Endothelial cell of umbilical vein (primary cell): ENCODE measurements around the gene OSBPL5. TPM values are rescaled to one million over a fixed set of nuclear protein-coding genes. Genes with fewer than 3 reads are reported as not detected.

Source experiments
- BruUV-seq: library from RNA; stranded (reverse); fragments of 400-500 nt; replicated peaks from 2 replicates; lab custom pipeline; 2021; lab: Mats Ljungman, UMichigan
- CTCF ChIA-PET: fragments of 300-600, 350-600 bp; sonication (Branson Sonifier 250); formaldehyde crosslinking; loops from one replicate; lab custom pipeline; 2021; ENCODE audit warnings: antibody characterized with exemption, inconsistent platforms; lab: Charles Lee
- POLR2A ChIA-PET: fragments of 300-600, 350-600 bp; sonication (Branson Sonifier 250); formaldehyde crosslinking; loops from one replicate; lab custom pipeline; 2021; ENCODE audit warnings: antibody characterized with exemption, inconsistent platforms; lab: Charles Lee
- DNase-seq: peaks from one replicate; pipeline ENCODE4 v3.0.0-alpha.2; 2011; ENCODE audit warnings: low read depth, low spot score
- FAIRE-seq: peaks from 2 replicates; lab custom pipeline; 2011; peaks lifted over from hg19 to GRCh38; lab: Jason Lieb, UNC
- H2AFZ ChIP-seq: 2 replicates; pipeline ENCODE4 v1.6.0; 2012; ENCODE audit warnings: low read depth, low read length, control low read depth, inconsistent platforms
- H3K27ac ChIP-seq: 2 replicates; pipeline ENCODE4 v1.5.1; 2011; ENCODE audit warnings: low read depth, mild to moderate bottlenecking, control low read depth, low read length, moderate library complexity; ENCODE audit not compliant: insufficient read depth
- H3K27me3 ChIP-seq, 2 experiments: 2 replicates each; pipeline versions ENCODE4 v1.6.0 to v1.6.1; 2011; ENCODE audit warnings: low read length in 2 of 2, mixed read lengths in 1 of 2; ENCODE audit not compliant: control insufficient read depth in 2 of 2, insufficient read depth in 2 of 2
- H3K36me3 ChIP-seq, 2 experiments: 2 replicates in 1 of 2; 3 replicates in 1 of 2; pipeline ENCODE4 v1.5.1; 2011; ENCODE audit warnings: low read length in 2 of 2, mild to moderate bottlenecking in 1 of 2, moderate library complexity in 1 of 2; ENCODE audit not compliant: control insufficient read depth in 2 of 2, insufficient read depth in 2 of 2; ENCODE audit errors: extremely low read depth in 1 of 2
- H3K4me1 ChIP-seq: 3 replicates; pipeline ENCODE4 v1.5.1; 2011; ENCODE audit warnings: mild to moderate bottlenecking, low read length; ENCODE audit not compliant: control insufficient read depth, insufficient read depth; ENCODE audit errors: extremely low read depth
- H3K4me2 ChIP-seq: 2 replicates; pipeline ENCODE4 v1.6.1; 2011; ENCODE audit warnings: low read length, control low read depth, mixed read lengths; ENCODE audit not compliant: insufficient read depth
- H3K4me3 ChIP-seq, 3 experiments: fragments of 200-600 bp in 1 of 3; sonication (generic), shearing (Covaris generic) in 1 of 3; replicated peaks in 1 of 3; 2 replicates each; pipeline ENCODE4 v1.5.1; 2011 to 2016; ENCODE audit warnings: control low read depth in 3 of 3, low read length in 3 of 3, mild to moderate bottlenecking in 2 of 3, inconsistent platforms in 1 of 3, low read depth in 1 of 3, moderate library complexity in 1 of 3; ENCODE audit not compliant: insufficient read depth in 1 of 3
- H3K79me2 ChIP-seq: 2 replicates; pipeline ENCODE4 v1.6.0; 2012; ENCODE audit warnings: low read length, inconsistent platforms; ENCODE audit not compliant: control insufficient read depth, insufficient read depth
- H3K9ac ChIP-seq: replicated peaks from 2 replicates; pipeline ENCODE3; 2011; ENCODE audit warnings: low read length, control low read depth; ENCODE audit not compliant: insufficient read depth; ENCODE audit errors: extremely low read depth
- H3K9me1 ChIP-seq: replicated peaks from 3 replicates; pipeline ENCODE4 v1.6.0; 2011; ENCODE audit warnings: mild to moderate bottlenecking, low read length; ENCODE audit not compliant: control insufficient read depth, insufficient read depth; ENCODE audit errors: extremely low read depth
- H3K9me3 ChIP-seq: replicated peaks from 2 replicates; pipeline ENCODE4 v1.5.1; 2012; ENCODE audit warnings: low read length, inconsistent platforms; ENCODE audit not compliant: control insufficient read depth, insufficient read depth
- H4K20me1 ChIP-seq: replicated peaks from 2 replicates; pipeline ENCODE3; 2011; ENCODE audit warnings: mild to moderate bottlenecking, low read length; ENCODE audit not compliant: control insufficient read depth, insufficient read depth; ENCODE audit errors: extremely low read depth
- EZH2 ChIP-seq: IDR thresholded peaks from 2 replicates; pipeline ENCODE4 v1.6.1; 2012; ENCODE audit warnings: borderline replicate concordance, low read depth, mild to moderate bottlenecking, moderate library complexity, low read length, inconsistent platforms; ENCODE audit not compliant: severe bottlenecking
- FOS ChIP-seq: IDR thresholded peaks from 2 replicates; pipeline ENCODE4 v1.6.1; 2011; ENCODE audit warnings: mild to moderate bottlenecking, low read length, moderate library complexity, borderline replicate concordance; ENCODE audit not compliant: insufficient read depth
- GATA2 ChIP-seq: IDR thresholded peaks from 2 replicates; pipeline ENCODE4 v1.7.0; 2011; ENCODE audit warnings: low read depth, mild to moderate bottlenecking, moderate library complexity, mixed read lengths, low read length; ENCODE audit not compliant: insufficient read length, insufficient read depth
- JUN ChIP-seq: IDR thresholded peaks from 2 replicates; pipeline ENCODE4 v1.6.1; 2011; ENCODE audit warnings: borderline replicate concordance, low read depth; ENCODE audit not compliant: insufficient read length, insufficient read depth
- MYC ChIP-seq: IDR thresholded peaks from one replicate; pipeline ENCODE4 v1.6.1; 2011; ENCODE audit warnings: mild to moderate bottlenecking, low read depth, low read length
- POLR2A ChIP-seq: IDR thresholded peaks from 2 replicates; pipeline ENCODE4 v1.6.1; 2012; ENCODE audit warnings: low read depth, mild to moderate bottlenecking, control low read depth, low read length
- POLR2AphosphoS5 ChIP-seq: IDR thresholded peaks from 2 replicates; pipeline ENCODE4 v1.6.1; 2012; ENCODE audit warnings: low read depth, mild to moderate bottlenecking, control low read depth, low read length, moderate library complexity; ENCODE audit not compliant: insufficient read depth
- dilution Hi-C: fragments of 300-500 bp; cut with MboI; formaldehyde crosslinking; loops from one replicate; pipeline ENCODE4 v1.15.0; 2019; ENCODE audit warnings: low sequenced_read_pairs; ENCODE audit not compliant: extremely low pct_ligation_motif_present
- intact Hi-C: fragments of 100-400 bp; cut with micrococcal nuclease; formaldehyde crosslinking; loops from one replicate; pipeline ENCODE4 v1.10.0; 2022
- polyA plus RNA-seq, 4 experiments: library from polyadenylated mRNA; depleted of rRNA in 3 of 4; stranded (reverse) in 3 of 4; unstranded in 1 of 4; fragments of >200 nt; gene quantifications; 2 replicates each; pipeline versions ENCODE4 v1.2.1 to v1.2.3, GENCODE V29; 2011 to 2012; ENCODE audit warnings: missing spikeins in 1 of 4
- total RNA-seq: library from RNA; stranded (reverse); gene quantifications from 2 replicates; pipeline ENCODE4 v1.2.3, GENCODE V29; 2021
- TF ChIP-seq, protein P1 (sequence below): IDR thresholded peaks from 2 replicates; pipeline ENCODE4 v1.6.1; 2011; ENCODE audit not compliant: insufficient read depth, insufficient read length
- TF ChIP-seq, protein P2 (sequence below), 2 donors: IDR thresholded peaks; 1 replicate in 1 of 2; 2 replicates in 1 of 2; pipeline ENCODE4 v1.5.1; 2011; ENCODE audit warnings: low read length in 2 of 2, mild to moderate bottlenecking in 2 of 2, moderate library complexity in 2 of 2, control low read depth in 1 of 2, inconsistent platforms in 1 of 2, low read depth in 1 of 2; ENCODE audit not compliant: insufficient read depth in 1 of 2; ENCODE audit errors: extremely low read depth in 1 of 2

OSBPL5 gene
- total and polyA plus RNA-seq, 2 donors (not counting 3 experiments of a cell fraction or from before 2014, with no cell fraction given), result 8.7 to 37.7 TPM

DNA sequence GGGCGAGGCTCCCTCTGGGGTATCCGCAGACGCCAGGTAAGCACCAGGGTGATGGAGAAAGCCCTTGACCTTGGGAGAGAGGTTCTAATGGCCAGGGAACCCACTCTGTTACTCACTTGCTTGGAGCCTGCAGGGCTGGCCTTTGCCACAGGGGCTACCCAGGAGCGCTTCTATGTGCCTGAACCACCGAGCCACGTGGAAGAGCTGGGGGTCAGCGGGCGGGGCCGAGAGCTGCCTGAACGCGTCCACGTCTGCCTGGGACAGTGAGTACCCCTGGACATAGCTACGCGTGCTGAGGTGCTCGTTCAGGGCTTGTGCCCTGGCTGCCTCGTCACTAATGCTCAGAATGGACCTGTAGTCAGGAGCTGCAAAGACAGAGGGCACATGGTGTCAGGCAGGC, 117.5 kb downstream of the OSBPL5 start:
- dilution Hi-C loops (no loop called here), intact Hi-C loops (no loop called here)

More for the DNA sequence above, 117.5 kb downstream of the OSBPL5 start:
- Histone ChIP-seq H3K36me3 (peaks cover 0 to 3% of the 10 kb centered on the region in 2 experiments), H4K20me1 (no peaks in the 10 kb centered on the region), H3K9ac (no peak overlapping the region), H3K27ac (no peak overlapping the region), H2AFZ (no peak overlapping the region), H3K79me2 (peaks cover 87% of the 10 kb centered on the region), H3K4me1 (peaks cover 19% of the 10 kb centered on the region), H3K9me3 (no peaks in the 10 kb centered on the region), H3K27me3 (no peaks in the 10 kb centered on the region), H3K4me3 (no peak overlapping the region), H3K4me2 (no peak overlapping the region), H3K9me1 (no peaks in the 10 kb centered on the region)
- DNase-seq (no peak), FAIRE-seq (no peak)
- no peak for TF ChIP-seq MYC
- TF ChIP-seq FOS, result no peak
- no peak for TF ChIP-seq GATA2
- TF ChIP-seq, protein P1, sequence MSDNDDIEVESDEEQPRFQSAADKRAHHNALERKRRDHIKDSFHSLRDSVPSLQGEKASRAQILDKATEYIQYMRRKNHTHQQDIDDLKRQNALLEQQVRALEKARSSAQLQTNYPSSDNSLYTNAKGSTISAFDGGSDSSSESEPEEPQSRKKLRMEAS, result no peak
- TF ChIP-seq, protein P2, sequence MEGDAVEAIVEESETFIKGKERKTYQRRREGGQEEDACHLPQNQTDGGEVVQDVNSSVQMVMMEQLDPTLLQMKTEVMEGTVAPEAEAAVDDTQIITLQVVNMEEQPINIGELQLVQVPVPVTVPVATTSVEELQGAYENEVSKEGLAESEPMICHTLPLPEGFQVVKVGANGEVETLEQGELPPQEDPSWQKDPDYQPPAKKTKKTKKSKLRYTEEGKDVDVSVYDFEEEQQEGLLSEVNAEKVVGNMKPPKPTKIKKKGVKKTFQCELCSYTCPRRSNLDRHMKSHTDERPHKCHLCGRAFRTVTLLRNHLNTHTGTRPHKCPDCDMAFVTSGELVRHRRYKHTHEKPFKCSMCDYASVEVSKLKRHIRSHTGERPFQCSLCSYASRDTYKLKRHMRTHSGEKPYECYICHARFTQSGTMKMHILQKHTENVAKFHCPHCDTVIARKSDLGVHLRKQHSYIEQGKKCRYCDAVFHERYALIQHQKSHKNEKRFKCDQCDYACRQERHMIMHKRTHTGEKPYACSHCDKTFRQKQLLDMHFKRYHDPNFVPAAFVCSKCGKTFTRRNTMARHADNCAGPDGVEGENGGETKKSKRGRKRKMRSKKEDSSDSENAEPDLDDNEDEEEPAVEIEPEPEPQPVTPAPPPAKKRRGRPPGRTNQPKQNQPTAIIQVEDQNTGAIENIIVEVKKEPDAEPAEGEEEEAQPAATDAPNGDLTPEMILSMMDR (IDR thresholded peaks at IDR 0.05; ENCODE audit: extremely low read depth in 1 of 2, insufficient read depth in 1 of 2, low read depth in 1 of 2, low read length in 2 of 2), result no peak
- no peak for TF ChIP-seq POLR2A
- no peak for TF ChIP-seq EZH2
- no peak for TF ChIP-seq POLR2AphosphoS5
- TF ChIP-seq JUN, result no peak
- POLR2A ChIA-PET, result interaction anchor here (0.8 kb wide), 1 partner anchor 10 kb away, joined by 3 read pairs; the partner anchor contains the start of gene CARS1
- BruUV-seq, result no TSS peak
- CTCF ChIA-PET, result interaction anchor here (0.6 to 1.3 kb wide), 3 partner anchors 10 to 316 kb away, joined by 3 to 4 read pairs (median 3); no protein-coding TSS in a partner anchor
